NCI-H446 treated with DMSO at 0.1 percent for 48 hours (cell line): ENCODE results near the gene OR2J1.
"Not testable (repeated sequence)": the region's sequence is repeated elsewhere in the genome, so short reads cannot be mapped to it uniquely, and the experiment has no call there.

Source experiments
- DNase-seq: peaks from one replicate; lab custom pipeline; 2025; lab: John Stamatoyannopoulos, UW

The OR2J1 gene

GRCh38 chr6:29099190-29099589 lies at the start of gene OR2J1:
Gene OR2J1 (plus strand): TSS chr6:29099490. CDS start chr6:29100943, 1,453 bp downstream.
- DNase-seq, result no peak

DNA sequence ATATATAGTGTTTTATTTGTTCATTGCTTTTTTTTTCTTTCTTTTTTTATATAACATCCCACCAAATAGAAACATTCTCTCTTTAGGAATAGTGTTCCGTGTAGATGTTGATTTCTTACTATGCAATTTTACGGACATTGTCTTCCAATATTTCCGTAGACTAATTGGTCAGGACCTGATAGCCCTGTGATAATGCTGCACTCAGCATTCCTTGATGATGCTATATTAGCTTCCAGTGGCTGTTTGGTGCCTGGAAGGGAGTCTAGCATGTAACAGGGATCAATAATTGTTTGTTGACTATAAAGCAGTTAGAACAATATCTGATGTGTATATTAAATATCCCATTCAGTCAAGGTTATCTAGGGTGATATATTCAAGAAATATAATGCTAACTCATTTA lies 47.6 kb upstream of the OR2J1 start:
- no peak for DNase-seq

DNA sequence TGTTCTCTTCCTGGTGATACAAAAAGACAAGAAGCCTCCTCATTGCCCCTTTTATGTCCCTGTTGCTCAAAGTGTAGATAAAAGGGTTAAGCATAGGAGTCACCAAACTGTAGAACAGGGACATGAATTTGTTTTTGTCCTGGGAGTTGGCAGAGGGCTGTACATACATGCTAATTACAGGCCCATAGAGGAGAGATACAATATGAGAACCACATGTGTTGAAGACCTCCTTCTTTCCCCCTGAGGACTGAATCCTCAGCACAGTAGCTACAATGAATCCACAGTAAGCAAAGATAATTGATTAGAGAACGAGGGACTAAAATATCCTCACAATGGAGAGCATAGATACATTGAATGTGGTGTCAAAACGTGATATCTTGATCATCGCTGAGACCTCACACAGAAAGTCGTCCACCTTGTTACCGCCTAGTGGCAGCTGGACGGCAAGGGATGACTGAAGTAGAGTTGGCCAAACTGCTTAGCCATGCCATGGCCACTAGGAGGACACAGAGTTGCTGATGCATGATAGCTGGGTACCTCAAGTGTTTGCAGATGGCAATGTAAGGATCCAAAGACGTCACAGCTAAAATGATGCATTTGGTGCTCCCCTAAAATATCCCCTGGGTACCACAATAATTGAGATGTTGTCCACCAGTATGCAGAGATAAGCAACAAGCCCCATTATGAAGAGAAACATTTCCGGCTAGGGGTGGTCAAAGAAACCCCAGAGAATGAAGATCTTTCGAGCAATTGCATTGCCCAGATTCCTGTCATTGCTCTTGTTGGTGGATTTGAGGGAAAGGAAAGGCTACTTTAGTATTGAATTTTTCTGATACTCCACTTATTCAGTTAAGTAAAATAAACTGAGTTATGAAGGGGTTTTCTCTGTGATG lies 27.2 kb upstream of the OR2J1 start:
- no peak for DNase-seq

- DNase-seq, result no peak
Observed at GRCh38 chr6:29079203-29079602, 20.1 kb upstream of the OR2J1 start.

GRCh38 chr6:29081312-29081711 lies 18.0 kb upstream of the OR2J1 start:
- DNase-seq, result no peak

- no peak for DNase-seq
Observed at GRCh38 chr6:29082457-29082856, 16.8 kb upstream of the OR2J1 start.

GRCh38 chr6:29087213-29087612 lies 12.1 kb upstream of the OR2J1 start, which contains the start of gene OR2B3:
Gene OR2B3 (minus strand): TSS chr6:29087313. CDS start chr6:29087248, 65 bp downstream.
- DNase-seq, result no peak

DNA sequence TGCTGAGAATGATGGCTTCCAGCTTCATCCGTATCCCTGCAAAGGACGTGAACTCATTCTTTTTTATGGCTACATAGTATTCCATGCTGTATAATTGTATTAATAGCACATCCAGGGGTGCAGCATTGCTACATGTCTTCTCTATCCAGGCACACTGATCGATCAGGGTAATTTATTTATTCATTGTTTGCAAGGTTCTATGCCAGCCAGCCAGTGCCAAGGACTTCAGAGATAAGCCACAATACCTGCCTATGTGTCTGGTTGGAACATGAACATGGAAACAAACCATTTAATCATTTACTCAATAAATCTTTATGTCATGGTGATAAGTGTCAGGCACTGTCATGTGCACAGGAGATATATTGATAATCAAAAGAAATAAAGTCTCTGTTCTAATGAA lies 6.3 kb upstream of the OR2J1 start:
- DNase-seq, result no peak

DNA sequence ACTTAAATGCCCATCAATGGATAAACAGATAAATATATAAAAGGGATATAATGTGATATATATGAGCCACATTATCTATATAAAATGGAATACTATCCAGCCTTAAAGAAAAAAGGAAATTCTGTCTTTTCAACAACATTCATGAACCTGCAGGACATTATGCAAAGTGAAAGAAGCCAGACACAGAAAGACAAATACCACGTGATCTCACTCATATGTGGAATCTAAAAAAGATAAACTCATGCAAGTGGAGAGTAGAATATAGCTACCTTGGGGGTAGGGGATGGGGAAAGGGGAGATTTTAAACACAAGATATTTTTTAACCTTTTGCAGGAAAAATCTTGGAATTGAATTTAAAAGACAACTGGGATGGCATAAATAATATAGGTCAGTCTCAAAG lies 1.5 kb upstream of the OR2J1 start:
- no peak for DNase-seq

DNA sequence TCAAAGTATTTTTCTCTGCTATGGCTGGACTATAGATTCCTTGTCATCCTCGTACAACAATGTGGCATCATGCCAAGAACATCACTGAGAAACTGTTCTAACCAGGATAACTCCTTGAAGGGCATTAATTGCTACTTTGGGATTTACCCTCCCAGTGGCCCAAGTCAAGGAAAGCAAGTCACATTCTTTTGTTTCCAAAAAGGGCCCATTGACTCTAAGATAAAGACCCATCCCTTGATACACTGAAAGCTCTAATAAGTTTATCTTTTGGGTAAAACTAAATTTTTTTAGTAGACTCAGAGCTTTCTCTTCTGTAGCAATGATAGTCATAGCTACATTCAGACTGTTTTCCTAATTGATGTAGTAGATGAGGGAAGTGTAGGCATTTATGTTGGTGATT lies 8.5 kb downstream of the OR2J1 start, which contains the start of gene OR2J3:
Gene OR2J3, plus strand, starts transcription at position 301 of the 400 bp plus-strand sequence. CDS start 3,833 bp downstream, outside the sequence.
- DNase-seq, result no peak

DNA sequence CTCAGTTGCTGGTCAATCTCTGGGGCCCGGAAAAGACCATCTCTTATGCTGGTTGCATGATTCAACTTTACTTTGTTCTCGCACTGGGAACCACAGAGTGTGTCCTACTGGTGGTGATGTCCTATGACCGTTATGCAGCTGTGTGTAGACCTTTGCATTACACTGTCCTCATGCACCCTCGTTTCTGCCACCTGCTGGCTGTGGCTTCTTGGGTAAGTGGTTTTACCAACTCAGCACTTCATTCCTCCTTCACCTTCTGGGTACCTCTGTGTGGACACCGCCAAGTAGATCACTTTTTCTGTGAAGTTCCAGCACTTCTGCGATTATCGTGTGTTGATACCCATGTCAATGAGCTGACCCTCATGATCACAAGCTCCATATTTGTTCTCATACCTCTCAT lies 12.8 kb downstream of the OR2J1 start:
- no peak for DNase-seq

DNA sequence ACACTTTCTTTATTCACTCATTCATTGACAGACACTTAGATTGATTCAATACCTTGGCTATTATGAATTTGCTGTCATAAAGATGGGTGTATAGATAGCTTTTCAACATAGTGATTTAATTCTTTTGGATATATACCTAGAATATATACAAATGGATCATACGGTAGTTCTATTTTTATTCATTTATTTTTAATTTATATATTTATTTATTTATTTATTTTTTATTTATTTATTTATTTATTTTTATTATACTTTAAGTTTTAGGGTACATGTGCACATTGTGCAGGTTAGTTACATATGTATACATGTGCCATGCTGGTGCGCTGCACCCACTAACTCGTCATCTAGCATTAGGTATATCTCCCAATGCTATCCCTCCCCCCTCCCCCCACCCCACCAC lies 15.7 kb downstream of the OR2J1 start:
- not testable (repeated sequence) for DNase-seq

- no peak for DNase-seq
Observed at GRCh38 chr6:29129326-29130012, 30.2 kb downstream of the OR2J1 start.

- DNase-seq, result no peak
Observed at GRCh38 chr6:29130644-29131043, 31.4 kb downstream of the OR2J1 start.

DNA sequence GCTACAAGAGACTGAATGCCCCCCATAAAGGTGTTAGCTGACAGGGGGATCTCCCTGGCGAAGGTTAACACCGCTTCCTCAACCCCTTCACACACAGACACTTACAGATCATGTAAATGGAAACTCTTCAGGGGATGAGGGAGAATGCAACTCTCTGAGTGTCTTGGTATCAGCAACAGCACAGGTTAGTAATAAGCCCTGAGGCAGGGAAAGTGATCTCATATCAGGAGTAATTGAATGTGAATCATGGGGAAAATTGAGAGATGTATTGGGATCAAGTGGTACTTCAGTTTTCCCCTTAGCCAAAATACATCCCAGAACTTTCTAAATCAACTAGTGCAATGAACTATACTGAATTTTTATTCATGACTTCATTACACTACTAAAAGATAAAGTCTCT lies 32.4 kb downstream of the OR2J1 start:
- DNase-seq, result no peak

DNA sequence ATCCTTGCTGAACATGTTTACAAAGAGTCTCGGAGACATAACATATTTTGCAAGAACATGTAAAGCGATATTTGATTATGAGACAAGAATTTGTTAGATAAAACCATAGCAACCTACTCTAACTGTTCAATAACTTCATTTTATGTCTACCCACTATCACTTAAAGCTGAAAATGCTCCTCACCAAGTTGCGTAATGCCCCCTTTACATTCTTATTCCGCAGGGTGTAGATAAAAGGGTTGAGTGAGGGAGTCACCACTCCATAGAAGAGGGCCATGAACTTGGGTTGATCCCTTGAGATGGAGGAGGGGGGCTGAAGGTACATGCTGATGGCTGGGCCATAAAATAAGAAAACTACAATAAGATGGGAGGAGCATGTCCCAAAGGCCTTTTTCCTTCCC lies 38.4 kb downstream of the OR2J1 start:
- DNase-seq, result no peak

DNA sequence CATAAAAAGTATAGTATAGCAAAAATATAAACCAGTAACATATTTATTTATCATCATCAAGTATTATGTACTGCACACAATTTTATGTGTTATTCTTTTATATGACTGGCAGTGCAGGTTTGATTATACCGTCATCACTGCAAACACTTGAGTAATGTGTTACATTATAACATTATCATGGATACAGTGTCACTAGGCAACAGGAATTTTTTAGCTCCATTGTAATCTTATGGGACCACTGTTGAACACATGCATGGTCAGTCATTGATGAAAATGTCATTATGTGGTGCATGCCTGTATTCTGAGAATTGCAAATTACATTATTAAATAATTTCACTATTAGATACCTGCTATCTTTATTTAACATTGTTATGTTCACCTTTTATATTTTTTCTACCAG lies 42.3 kb downstream of the OR2J1 start:
- DNase-seq, result no peak

DNA sequence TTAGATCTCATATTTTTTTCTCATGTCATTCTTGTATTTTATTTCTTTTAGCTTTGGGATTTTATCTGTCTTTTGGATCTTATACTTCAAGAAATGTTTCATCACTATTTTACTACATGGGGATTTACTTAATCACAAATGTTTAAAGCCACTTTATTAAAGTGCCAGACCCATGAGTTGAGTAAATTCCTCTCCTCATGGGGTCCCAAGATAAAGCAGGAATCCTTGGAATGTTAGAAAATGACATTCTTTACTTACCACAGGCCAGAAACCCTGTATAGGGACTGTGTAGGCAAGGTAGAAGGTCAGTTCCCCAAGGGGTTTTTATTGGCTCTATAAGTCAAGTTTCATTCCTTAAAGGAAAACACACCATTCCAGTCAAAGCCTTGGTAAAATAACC lies 43.0 kb downstream of the OR2J1 start:
- no peak for DNase-seq

GRCh38 chr6:29146179-29146578 lies 46.9 kb downstream of the OR2J1 start:
- no peak for DNase-seq

- DNase-seq, result no peak
Observed at GRCh38 chr6:29147074-29147473, 47.8 kb downstream of the OR2J1 start.

DNA sequence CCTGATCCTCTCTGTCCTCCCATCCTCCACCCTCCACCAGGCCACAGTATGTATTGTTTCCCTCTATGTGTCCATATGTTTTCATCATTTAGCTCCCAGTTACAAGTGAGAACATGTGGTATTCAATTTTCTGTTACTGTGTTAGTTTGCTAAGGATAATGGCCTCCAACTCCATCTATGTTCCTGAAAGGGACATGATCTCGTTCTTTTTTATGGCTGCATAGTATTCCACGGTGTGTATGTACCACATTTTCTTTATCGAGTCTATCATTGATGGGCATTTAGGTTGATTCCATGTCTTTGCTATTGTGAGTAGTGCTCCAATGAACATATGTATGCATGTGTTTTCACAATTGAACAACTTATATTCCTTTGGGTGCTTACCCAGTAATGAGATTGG lies 50.2 kb downstream of the OR2J1 start:
- not testable (repeated sequence) for DNase-seq
